Right lobe of liver (tissue), 4 donors: ENCODE measurements around the gene SLC9C1.

Experiments
- CTCF ChIP-seq, 4 donors: fragments of 200-600 bp in 3 of 4; fragments of 450-650 bp in 1 of 4; IDR thresholded peaks; one replicate each; pipeline versions ENCODE4 v1.5.1 to v1.8.0; 2016 to 2022; ENCODE audit warnings: antibody characterized with exemption in 4 of 4, mild to moderate bottlenecking in 2 of 4
- POLR2A ChIP-seq: fragments of 450-650 bp; IDR thresholded peaks from one replicate; pipeline ENCODE4 v1.6.1; 2017; ENCODE audit warnings: antibody characterized with exemption, mild to moderate bottlenecking
- donor health status: DM: no; HTN: no; CAD: no.
- donor health status: DM: no; HTN: no; CAD: no.
- donor health status: DM: no; HTN: yes; CAD: no.

DNA sequence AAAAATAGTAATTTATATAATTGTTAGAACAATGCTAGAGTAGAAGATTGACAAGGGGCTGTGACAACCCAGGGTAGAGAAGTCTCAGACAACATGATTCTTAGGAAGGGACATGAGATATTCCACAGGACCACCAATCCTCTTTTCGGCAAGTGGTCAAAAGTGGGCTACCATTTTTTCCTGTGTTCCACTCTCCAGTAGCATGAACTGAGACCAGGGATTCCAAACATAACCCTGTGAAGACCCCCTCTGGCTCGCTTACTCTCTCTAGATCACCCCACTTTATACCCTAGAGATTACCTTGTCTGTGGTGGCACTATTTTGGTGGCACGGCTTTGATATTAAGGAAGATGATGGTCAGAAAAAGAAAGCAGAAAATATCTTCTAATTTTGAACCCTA, 161.9 kb downstream of the SLC9C1 start:
- TF ChIP-seq CTCF (IDR thresholded peaks at IDR 0.05) (no peak), POLR2A (no peak)
